Left ventricle myocardium inferior (tissue), 1 donor: ENCODE measurements around the gene SUSD4. TPM values are rescaled to one million over a fixed set of nuclear protein-coding genes. Genes with fewer than 3 reads are reported as not detected.

ENCODE experiments used
- DNase-seq: peaks from one replicate; pipeline ENCODE4 v3.0.0-alpha.2; 2020
- H3K27ac ChIP-seq: fragments of 200-600 bp; replicated peaks from 2 replicates; pipeline ENCODE4 v1.8.0; 2021
- H3K27me3 ChIP-seq: fragments of 200-600 bp; 2 replicates; pipeline ENCODE4 v1.8.0; 2021; ENCODE audit warnings: low read depth
- H3K36me3 ChIP-seq: fragments of 200-600 bp; 2 replicates; pipeline ENCODE4 v1.8.0; 2021
- H3K4me1 ChIP-seq: fragments of 200-600 bp; 2 replicates; pipeline ENCODE4 v1.8.0; 2021
- H3K4me3 ChIP-seq: fragments of 200-600 bp; 2 replicates; pipeline ENCODE4 v1.8.0; 2021; ENCODE audit warnings: mild to moderate bottlenecking, moderate library complexity
- H3K9me3 ChIP-seq: fragments of 200-600 bp; replicated peaks from 2 replicates; pipeline ENCODE4 v1.8.0; 2021
- CTCF ChIP-seq: fragments of 200-600 bp; IDR thresholded peaks from 2 replicates; pipeline ENCODE4 v1.8.0; 2021; ENCODE audit warnings: antibody characterized with exemption, mild to moderate bottlenecking, borderline replicate concordance
- intact Hi-C: fragments of 100-400 bp; cut with micrococcal nuclease; formaldehyde crosslinking; loops from one replicate; pipeline ENCODE4 v1.11.0; 2022
- total RNA-seq: library from RNA; stranded (reverse); fragmentation: NEBNext Ultra II Directional; extraction: Animal tissue kit (Norgen Biotek cat#: 25700); gene quantifications from one replicate; pipeline ENCODE4 v1.2.1, GENCODE V29; 2021
- donor health status: DM: no; HTN: yes; CAD: no; lungs with severe emphysema.

The SUSD4 gene
- total RNA-seq, 1 donor from 2014 or later, result 2.5 TPM

- H3K4me1 ChIP-seq, result no peaks in the 10 kb centered on the region
- no peak overlapping the region for H3K4me3 ChIP-seq
- no peaks in the 10 kb centered on the region for H3K9me3 ChIP-seq
- no peaks in the 10 kb centered on the region for H3K36me3 ChIP-seq
- DNase-seq, result no peak
- intact Hi-C loops, result no loop called here
- no peaks in the 10 kb centered on the region for H3K27me3 ChIP-seq
- no peak overlapping the region for H3K27ac ChIP-seq
- no peak for TF ChIP-seq CTCF
Observed at GRCh38 chr1:223226271-223226670, 137.7 kb downstream of the SUSD4 start.

DNA sequence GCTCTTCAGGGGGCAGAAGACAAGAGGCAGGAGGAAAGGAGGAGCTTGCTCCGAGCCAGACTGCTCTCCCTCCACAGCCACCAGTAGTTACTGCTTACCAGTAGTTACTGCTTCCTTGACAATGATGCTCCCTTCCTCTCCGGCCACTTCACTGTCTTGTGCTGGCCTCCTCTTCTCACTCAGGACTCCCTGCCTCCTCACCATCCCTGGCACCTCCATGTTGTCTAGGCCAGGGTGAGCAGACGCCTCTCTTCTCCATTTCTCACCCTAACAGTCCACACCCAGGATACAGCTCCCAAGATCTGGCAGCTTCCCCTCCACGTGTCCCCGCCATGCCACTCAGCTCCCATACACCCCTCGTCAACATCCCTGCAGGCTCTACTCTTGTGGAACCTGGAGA lies 138.5 kb downstream of the SUSD4 start:
- Histone ChIP-seq H3K36me3 (no peaks in the 10 kb centered on the region), H3K9me3 (no peaks in the 10 kb centered on the region), H3K27ac (no peak overlapping the region), H3K4me1 (no peaks in the 10 kb centered on the region), H3K4me3 (no peak overlapping the region), H3K27me3 (no peaks in the 10 kb centered on the region)
- intact Hi-C loops, result no loop called here
- no peak for TF ChIP-seq CTCF
- no peak for DNase-seq

GRCh38 chr1:223225061-223225460 lies 138.9 kb downstream of the SUSD4 start:
- TF ChIP-seq CTCF, result no peak
- H3K4me3 ChIP-seq, result no peak overlapping the region
- H3K27me3 ChIP-seq, result no peaks in the 10 kb centered on the region
- no peaks in the 10 kb centered on the region for H3K9me3 ChIP-seq
- no peaks in the 10 kb centered on the region for H3K4me1 ChIP-seq
- no peaks in the 10 kb centered on the region for H3K36me3 ChIP-seq
- intact Hi-C loops, result no loop called here
- DNase-seq, result no peak
- no peak overlapping the region for H3K27ac ChIP-seq

DNA sequence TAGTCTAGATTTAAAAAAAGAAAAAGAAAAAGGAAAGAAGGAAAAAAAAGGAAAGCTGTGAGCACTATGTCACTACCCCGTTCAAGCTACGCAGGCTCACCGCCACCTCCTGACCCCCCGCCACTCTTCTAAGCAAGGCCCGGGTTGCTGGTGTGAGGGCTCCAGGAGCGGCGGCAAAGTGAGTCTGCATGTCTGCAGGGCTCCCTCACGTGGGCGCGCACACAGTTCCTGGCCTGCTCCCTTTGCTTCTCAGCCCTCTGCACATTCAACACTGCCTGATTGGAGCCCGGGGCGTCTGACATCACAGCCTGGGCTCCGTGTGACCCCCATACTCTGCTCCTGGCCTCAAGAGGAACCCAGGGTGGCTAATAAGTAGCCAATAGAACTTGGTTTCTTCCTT lies 139.5 kb downstream of the SUSD4 start:
- TF ChIP-seq CTCF, result no peak
- no peaks in the 10 kb centered on the region for H3K4me1 ChIP-seq
- peaks cover 3% of the 10 kb centered on the region for H3K9me3 ChIP-seq
- H3K4me3 ChIP-seq, result no peak overlapping the region
- H3K27me3 ChIP-seq, result no peaks in the 10 kb centered on the region
- H3K36me3 ChIP-seq, result no peaks in the 10 kb centered on the region
- intact Hi-C loops, result no loop called here
- H3K27ac ChIP-seq, result no peak overlapping the region
- DNase-seq, result no peak

DNA sequence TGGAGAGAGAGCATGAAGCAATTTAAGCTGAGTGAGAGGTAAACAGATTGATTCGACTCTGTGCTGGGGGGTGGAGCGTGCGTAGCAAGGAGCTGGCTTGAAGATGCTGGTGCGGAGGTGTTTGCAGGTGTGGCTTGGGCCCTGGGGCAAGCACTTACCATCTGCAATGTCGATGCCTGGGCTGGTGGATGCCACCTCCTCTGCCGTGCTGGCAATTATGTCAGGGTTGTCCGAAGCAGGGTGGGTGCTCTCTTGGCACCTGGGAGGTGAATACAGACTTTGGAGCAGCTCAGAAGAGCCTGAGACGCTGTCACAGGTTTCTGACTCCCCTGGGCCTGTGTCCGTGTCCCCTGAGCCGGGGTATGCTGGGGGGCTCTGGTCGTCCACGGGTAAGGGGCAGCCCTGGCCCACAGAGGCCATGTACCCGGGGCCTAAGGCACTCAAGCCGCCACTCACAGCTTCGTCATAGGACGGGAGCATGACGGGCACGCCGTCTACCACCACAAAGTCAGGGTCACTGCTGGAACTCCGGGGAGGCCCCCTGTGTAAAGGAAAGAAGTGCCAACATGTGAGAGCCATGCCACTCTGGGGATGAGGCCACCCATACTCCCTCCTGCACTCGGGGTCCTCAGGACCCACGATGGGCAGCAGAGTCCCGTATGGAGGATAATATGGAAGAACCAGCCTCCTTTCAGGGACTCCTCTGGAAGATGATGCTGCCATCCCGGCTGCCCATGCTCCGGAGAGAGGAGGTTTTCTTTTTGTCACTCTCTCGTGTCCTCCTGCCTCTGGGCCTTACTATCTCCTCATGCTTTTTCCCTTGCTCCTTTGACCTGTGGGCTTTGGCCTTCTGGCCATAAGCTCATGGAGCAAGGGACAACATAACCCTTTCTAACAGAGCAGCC lies 140.6 kb downstream of the SUSD4 start:
- Histone ChIP-seq H3K4me1 (no peaks in the 10 kb centered on the region), H3K27ac (no peak overlapping the region), H3K27me3 (no peaks in the 10 kb centered on the region), H3K36me3 (no peaks in the 10 kb centered on the region), H3K4me3 (no peak overlapping the region), H3K9me3 (peaks cover 15% of the 10 kb centered on the region)
- DNase-seq, result no peak
- no peak for TF ChIP-seq CTCF
- intact Hi-C loops, result no loop called here
